ENCODE measurements around the gene RGS3. TPM values are rescaled to one million over a fixed set of nuclear protein-coding genes. Genes with fewer than 3 reads are reported as not detected.

RGS3 gene
- polyA plus RNA-seq, 1 of the 3 experiments (the other 2 are of a cell fraction) = 50.6 TPM

DNA sequence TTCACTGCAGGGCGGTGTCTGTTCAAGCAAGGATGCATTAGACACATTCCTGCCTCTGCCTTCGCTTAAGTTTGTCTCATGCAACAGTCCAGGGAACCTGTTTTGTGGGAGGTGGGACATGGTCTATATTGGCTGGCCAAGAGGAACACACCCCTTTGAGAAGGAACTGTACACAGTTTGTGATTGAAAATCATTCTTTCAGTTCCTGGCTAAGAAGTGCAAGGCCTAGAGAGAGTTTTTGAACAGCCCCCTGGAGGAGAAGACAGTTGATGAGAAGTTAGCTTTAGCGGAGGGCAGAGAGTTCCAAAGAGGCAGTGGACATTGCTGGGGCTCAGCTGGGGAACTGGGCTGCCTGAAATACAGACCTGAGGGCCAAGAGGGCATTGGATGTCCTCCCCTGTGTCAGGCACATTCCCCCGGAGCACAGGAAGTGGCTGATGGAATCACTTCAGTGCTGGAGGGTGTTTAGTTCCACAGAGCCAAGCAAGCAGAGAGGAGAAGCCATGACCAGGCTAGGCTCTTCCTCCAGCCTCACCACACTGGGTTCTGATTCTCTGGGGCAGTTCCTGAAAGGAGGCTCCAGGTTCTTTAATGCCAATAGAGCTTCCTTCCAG is 66.6 kb downstream of the RGS3 start:
- no peak overlapping the region for H3K9ac ChIP-seq
- H3K4me1 ChIP-seq (ENCODE audit: control insufficient read depth in 1 of 2, insufficient read depth in 2 of 2, low read depth in 1 of 2, low read length in 1 of 2) = peaks cover 0 to 14% of the 10 kb centered on the region in 2 experiments; a peak in 1 of 4 replicates
- no peak overlapping the region for H3K27ac ChIP-seq (ENCODE audit: low read depth in 2 of 2, low read length in 1 of 2)
- H3K4me2 ChIP-seq = no peak overlapping the region
- no peaks in the 10 kb centered on the region for H3F3A ChIP-seq (replicated peaks; ENCODE audit: insufficient read depth)
- H3K4me3 ChIP-seq (ENCODE audit: low read depth in 2 of 2, low read length in 1 of 2) = no peak overlapping the region
- no peaks in the 10 kb centered on the region for H3K27me3 ChIP-seq (ENCODE audit: insufficient read depth)
- H4K20me1 ChIP-seq (ENCODE audit: insufficient read depth) = no peaks in the 10 kb centered on the region
- H2AFZ ChIP-seq (ENCODE audit: low read depth) = no peak overlapping the region
- POLR2A ChIA-PET = no interaction called here
- no peaks in the 10 kb centered on the region for H3K9me2 ChIP-seq
- H3K9me3 ChIP-seq = no peaks in the 10 kb centered on the region
- WGBS (ENCODE audit: low lambda C conversion rate) = 76% methylated on average over 4 of the region's 4 CpGs
- CTCF ChIA-PET = interaction anchor here (0.6 to 1.8 kb wide), 4 partner anchors 57 to 936 kb away, joined by 3 to 7 read pairs (median 4); no protein-coding TSS in a partner anchor
- no peaks in the 10 kb centered on the region for H3K79me2 ChIP-seq (ENCODE audit: insufficient read depth)
- H3K36me3 ChIP-seq (replicated peaks in 1 of 2; ENCODE audit: control insufficient read depth in 1 of 2, insufficient read depth in 2 of 2, low read length in 1 of 2) = no peaks in the 10 kb centered on the region
- TF ChIP-seq EP300 (IDR thresholded peaks at IDR 0.05; ENCODE audit: borderline replicate concordance in 1 of 2, low read depth in 1 of 2, low read length in 1 of 2) = no peak
- no peak for TF ChIP-seq FOSL2 (IDR thresholded peaks at IDR 0.05; ENCODE audit: borderline replicate concordance, low read depth)
- no peak for TF ChIP-seq TCF12 (IDR thresholded peaks at IDR 0.05)
- no peak for TF ChIP-seq RAD21 (IDR thresholded peaks at IDR 0.05; ENCODE audit: low read length)
- TF ChIP-seq TEAD4 (IDR thresholded peaks at IDR 0.05; ENCODE audit: borderline replicate concordance, insufficient read depth) = no peak
- no peak for TF ChIP-seq EZH2phosphoT487 (IDR thresholded peaks at IDR 0.05; ENCODE audit: borderline replicate concordance, low read depth)
- TF ChIP-seq, protein P1, sequence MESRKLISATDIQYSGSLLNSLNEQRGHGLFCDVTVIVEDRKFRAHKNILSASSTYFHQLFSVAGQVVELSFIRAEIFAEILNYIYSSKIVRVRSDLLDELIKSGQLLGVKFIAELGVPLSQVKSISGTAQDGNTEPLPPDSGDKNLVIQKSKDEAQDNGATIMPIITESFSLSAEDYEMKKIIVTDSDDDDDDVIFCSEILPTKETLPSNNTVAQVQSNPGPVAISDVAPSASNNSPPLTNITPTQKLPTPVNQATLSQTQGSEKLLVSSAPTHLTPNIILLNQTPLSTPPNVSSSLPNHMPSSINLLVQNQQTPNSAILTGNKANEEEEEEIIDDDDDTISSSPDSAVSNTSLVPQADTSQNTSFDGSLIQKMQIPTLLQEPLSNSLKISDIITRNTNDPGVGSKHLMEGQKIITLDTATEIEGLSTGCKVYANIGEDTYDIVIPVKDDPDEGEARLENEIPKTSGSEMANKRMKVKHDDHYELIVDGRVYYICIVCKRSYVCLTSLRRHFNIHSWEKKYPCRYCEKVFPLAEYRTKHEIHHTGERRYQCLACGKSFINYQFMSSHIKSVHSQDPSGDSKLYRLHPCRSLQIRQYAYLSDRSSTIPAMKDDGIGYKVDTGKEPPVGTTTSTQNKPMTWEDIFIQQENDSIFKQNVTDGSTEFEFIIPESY (IDR thresholded peaks at IDR 0.05; ENCODE audit: borderline replicate concordance, low read depth) = no peak
- TF ChIP-seq MXI1 (IDR thresholded peaks at IDR 0.05; ENCODE audit: low read depth, low read length) = no peak
- TF ChIP-seq JUND (IDR thresholded peaks at IDR 0.05) = no peak
- TF ChIP-seq ELF1 (IDR thresholded peaks at IDR 0.05) = no peak
- no peak for DNase-seq

DNA sequence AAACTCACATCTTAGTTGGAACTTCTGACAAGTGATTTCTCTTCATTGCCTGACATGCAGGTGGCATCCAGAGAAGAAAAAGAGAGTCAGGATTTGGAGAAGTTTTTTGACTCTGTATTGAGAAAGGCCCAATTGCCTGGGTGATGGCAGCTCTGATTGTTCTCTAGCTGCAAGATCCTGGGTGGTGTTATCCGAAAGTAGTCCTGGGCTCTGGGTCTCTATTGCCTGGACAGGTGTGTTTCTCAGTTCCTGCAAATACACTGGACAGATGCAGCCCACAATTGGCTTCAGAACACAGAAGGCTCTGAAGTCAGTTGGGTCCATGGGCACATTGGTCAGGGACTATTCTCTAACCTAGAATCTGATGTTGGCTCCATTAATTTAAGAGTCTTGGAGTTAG is 67.4 kb downstream of the RGS3 start:
- Histone ChIP-seq H3F3A (replicated peaks; ENCODE audit: insufficient read depth) (no peaks in the 10 kb centered on the region), H3K4me1 (ENCODE audit: control insufficient read depth in 1 of 2, insufficient read depth in 2 of 2, low read depth in 1 of 2, low read length in 1 of 2) (peaks cover 0 to 20% of the 10 kb centered on the region in 2 experiments; a peak in 1 of 4 replicates), H3K27me3 (ENCODE audit: insufficient read depth) (no peaks in the 10 kb centered on the region), H3K9ac (no peak overlapping the region), H4K20me1 (ENCODE audit: insufficient read depth) (no peaks in the 10 kb centered on the region), H3K79me2 (ENCODE audit: insufficient read depth) (no peaks in the 10 kb centered on the region), H2AFZ (ENCODE audit: low read depth) (no peak overlapping the region), H3K4me2 (no peak overlapping the region), H3K36me3 (replicated peaks in 1 of 2; ENCODE audit: control insufficient read depth in 1 of 2, insufficient read depth in 2 of 2, low read length in 1 of 2) (no peaks in the 10 kb centered on the region), H3K9me3 (no peaks in the 10 kb centered on the region), H3K27ac (ENCODE audit: low read depth in 2 of 2, low read length in 1 of 2) (no peak overlapping the region), H3K9me2 (no peaks in the 10 kb centered on the region), H3K4me3 (ENCODE audit: low read depth in 2 of 2, low read length in 1 of 2) (no peak overlapping the region)
- WGBS (ENCODE audit: low lambda C conversion rate) = 100% methylated on average over 1 of the region's 1 CpG
- ChIA-PET CTCF (interaction anchor here (0.6 to 1.8 kb wide), 4 partner anchors 56 to 935 kb away, joined by 3 to 7 read pairs (median 4); no protein-coding TSS in a partner anchor), POLR2A (no interaction called here)
- no peak for DNase-seq
- TF ChIP-seq RAD21 (IDR thresholded peaks at IDR 0.05; ENCODE audit: low read length) (no peak), TAF1 (IDR thresholded peaks at IDR 0.05; ENCODE audit: borderline replicate concordance, low read depth, low read length) (no peak), RFX5 (IDR thresholded peaks at IDR 0.05; ENCODE audit: low read length) (no peak), GABPA (IDR thresholded peaks at IDR 0.05; ENCODE audit: low read depth) (no peak), JUND (IDR thresholded peaks at IDR 0.05) (no peak), TCF12 (IDR thresholded peaks at IDR 0.05) (no peak), SIN3A (IDR thresholded peaks at IDR 0.05; ENCODE audit: borderline replicate concordance, low read depth, low read length) (no peak), MXI1 (IDR thresholded peaks at IDR 0.05; ENCODE audit: low read depth, low read length) (no peak)
- TF ChIP-seq, protein P2, sequence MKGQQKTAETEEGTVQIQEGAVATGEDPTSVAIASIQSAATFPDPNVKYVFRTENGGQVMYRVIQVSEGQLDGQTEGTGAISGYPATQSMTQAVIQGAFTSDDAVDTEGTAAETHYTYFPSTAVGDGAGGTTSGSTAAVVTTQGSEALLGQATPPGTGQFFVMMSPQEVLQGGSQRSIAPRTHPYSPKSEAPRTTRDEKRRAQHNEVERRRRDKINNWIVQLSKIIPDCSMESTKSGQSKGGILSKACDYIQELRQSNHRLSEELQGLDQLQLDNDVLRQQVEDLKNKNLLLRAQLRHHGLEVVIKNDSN (IDR thresholded peaks at IDR 0.05; ENCODE audit: borderline replicate concordance, low read depth) = no peak
- TF ChIP-seq, protein P3, sequence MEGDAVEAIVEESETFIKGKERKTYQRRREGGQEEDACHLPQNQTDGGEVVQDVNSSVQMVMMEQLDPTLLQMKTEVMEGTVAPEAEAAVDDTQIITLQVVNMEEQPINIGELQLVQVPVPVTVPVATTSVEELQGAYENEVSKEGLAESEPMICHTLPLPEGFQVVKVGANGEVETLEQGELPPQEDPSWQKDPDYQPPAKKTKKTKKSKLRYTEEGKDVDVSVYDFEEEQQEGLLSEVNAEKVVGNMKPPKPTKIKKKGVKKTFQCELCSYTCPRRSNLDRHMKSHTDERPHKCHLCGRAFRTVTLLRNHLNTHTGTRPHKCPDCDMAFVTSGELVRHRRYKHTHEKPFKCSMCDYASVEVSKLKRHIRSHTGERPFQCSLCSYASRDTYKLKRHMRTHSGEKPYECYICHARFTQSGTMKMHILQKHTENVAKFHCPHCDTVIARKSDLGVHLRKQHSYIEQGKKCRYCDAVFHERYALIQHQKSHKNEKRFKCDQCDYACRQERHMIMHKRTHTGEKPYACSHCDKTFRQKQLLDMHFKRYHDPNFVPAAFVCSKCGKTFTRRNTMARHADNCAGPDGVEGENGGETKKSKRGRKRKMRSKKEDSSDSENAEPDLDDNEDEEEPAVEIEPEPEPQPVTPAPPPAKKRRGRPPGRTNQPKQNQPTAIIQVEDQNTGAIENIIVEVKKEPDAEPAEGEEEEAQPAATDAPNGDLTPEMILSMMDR (IDR thresholded peaks at IDR 0.05) = no peak
- TF ChIP-seq, protein P4, sequence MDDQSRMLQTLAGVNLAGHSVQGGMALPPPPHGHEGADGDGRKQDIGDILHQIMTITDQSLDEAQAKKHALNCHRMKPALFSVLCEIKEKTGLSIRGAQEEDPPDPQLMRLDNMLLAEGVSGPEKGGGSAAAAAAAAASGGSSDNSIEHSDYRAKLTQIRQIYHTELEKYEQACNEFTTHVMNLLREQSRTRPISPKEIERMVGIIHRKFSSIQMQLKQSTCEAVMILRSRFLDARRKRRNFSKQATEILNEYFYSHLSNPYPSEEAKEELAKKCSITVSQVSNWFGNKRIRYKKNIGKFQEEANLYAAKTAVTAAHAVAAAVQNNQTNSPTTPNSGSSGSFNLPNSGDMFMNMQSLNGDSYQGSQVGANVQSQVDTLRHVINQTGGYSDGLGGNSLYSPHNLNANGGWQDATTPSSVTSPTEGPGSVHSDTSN (IDR thresholded peaks at IDR 0.05) = no peak
- TF ChIP-seq, protein P5, sequence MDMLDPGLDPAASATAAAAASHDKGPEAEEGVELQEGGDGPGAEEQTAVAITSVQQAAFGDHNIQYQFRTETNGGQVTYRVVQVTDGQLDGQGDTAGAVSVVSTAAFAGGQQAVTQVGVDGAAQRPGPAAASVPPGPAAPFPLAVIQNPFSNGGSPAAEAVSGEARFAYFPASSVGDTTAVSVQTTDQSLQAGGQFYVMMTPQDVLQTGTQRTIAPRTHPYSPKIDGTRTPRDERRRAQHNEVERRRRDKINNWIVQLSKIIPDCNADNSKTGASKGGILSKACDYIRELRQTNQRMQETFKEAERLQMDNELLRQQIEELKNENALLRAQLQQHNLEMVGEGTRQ (IDR thresholded peaks at IDR 0.05; ENCODE audit: borderline replicate concordance, low read depth, low read length) = no peak
